RWPE2 (cell line): ENCODE measurements around the gene RS1.

ENCODE experiments used
- ATAC-seq: fragments of 200-7000 bp; cut with Tn5 transposase; 3 replicates; pipeline ENCODE4 v1.9.1; 2021; ENCODE audit warnings: low read depth
- DNase-seq: peaks from one replicate; pipeline ENCODE4 v3.0.0-alpha.2; 2020; ENCODE audit warnings: low spot score
- H3K27ac ChIP-seq: fragments of 450-650 bp; 2 replicates; pipeline ENCODE4 v1.5.1; 2017; ENCODE audit warnings: mild to moderate bottlenecking; ENCODE audit not compliant: poor library complexity, severe bottlenecking
- H3K27me3 ChIP-seq: fragments of 250-450 bp; sonication (Bioruptor Pico); 2 replicates; pipeline ENCODE4 v1.5.1; 2021; ENCODE audit warnings: mild to moderate bottlenecking, moderate library complexity; ENCODE audit not compliant: insufficient read depth, poor library complexity, severe bottlenecking
- H3K36me3 ChIP-seq: fragments of 250-450 bp; sonication (Bioruptor Pico); 2 replicates; pipeline ENCODE4 v1.5.1; 2020; ENCODE audit warnings: low read depth, mild to moderate bottlenecking, moderate library complexity
- H3K4me1 ChIP-seq: fragments of 250-450 bp; sonication (Bioruptor Pico); 2 replicates; pipeline ENCODE4 v1.5.1; 2021; ENCODE audit warnings: mild to moderate bottlenecking, moderate library complexity; ENCODE audit not compliant: insufficient read depth, poor library complexity, severe bottlenecking
- H3K4me3 ChIP-seq: fragments of 250-450 bp; sonication (Bioruptor Pico); 2 replicates; pipeline ENCODE4 v1.5.1; 2021; ENCODE audit warnings: mild to moderate bottlenecking, moderate library complexity; ENCODE audit not compliant: severe bottlenecking
- H3K9me3 ChIP-seq: fragments of 250-450 bp; sonication (Bioruptor Pico); 2 replicates; pipeline ENCODE4 v1.5.1; 2021; ENCODE audit warnings: mild to moderate bottlenecking, moderate library complexity; ENCODE audit not compliant: severe bottlenecking
- TF ChIP-seq, protein P1 (sequence below): fragments of 450-650 bp; IDR thresholded peaks from one replicate; pipeline ENCODE4 v1.5.1; 2017; ENCODE audit warnings: mild to moderate bottlenecking, moderate library complexity; ENCODE audit not compliant: poor library complexity, severe bottlenecking

RS1 gene

DNA sequence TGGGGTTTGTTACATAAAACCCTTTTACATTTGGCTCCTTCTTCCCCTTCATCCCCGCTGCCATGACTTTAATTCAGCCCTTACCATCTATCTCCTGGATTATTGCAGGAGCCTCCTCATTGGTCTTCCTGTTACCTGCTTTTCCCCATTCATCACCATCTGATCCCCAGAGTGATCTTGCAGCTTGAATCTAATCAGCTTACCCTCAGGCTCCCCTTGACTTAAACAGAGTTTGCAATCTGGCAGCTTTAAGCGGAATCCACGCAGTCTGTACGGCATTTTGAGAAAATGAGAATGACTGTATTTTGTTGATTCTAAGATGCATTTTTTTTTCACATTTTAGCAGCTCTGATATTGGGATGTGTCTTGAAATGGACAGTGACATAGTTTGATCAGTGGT lies 20.6 kb upstream of the RS1 start:
- Histone ChIP-seq H3K27me3 (no peaks in the 10 kb centered on the region), H3K27ac (no peak overlapping the region), H3K9me3 (no peaks in the 10 kb centered on the region), H3K36me3 (no peaks in the 10 kb centered on the region), H3K4me3 (no peak overlapping the region), H3K4me1 (no peaks in the 10 kb centered on the region)
- ATAC-seq (no peak), DNase-seq (no peak)
- TF ChIP-seq, protein P1, sequence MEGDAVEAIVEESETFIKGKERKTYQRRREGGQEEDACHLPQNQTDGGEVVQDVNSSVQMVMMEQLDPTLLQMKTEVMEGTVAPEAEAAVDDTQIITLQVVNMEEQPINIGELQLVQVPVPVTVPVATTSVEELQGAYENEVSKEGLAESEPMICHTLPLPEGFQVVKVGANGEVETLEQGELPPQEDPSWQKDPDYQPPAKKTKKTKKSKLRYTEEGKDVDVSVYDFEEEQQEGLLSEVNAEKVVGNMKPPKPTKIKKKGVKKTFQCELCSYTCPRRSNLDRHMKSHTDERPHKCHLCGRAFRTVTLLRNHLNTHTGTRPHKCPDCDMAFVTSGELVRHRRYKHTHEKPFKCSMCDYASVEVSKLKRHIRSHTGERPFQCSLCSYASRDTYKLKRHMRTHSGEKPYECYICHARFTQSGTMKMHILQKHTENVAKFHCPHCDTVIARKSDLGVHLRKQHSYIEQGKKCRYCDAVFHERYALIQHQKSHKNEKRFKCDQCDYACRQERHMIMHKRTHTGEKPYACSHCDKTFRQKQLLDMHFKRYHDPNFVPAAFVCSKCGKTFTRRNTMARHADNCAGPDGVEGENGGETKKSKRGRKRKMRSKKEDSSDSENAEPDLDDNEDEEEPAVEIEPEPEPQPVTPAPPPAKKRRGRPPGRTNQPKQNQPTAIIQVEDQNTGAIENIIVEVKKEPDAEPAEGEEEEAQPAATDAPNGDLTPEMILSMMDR, result no peak

DNA sequence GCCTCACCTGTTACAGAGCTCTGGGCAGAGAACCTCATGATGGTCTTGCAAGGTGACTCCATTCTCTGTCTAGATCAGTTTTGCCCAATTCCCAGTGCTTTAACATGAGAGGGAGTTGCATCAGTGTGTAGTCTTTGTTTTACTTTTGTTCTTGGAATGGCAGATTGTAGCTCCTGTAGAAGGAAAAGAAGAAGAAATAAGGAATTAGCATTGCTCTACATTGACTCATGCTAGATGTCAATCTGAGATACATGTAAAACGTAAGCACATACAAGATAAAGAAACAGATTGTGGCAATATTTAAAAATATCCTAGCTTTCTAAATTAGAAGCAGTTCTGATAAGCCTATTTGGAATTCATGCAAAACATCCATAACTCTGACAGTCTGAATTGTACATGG lies 19.5 kb upstream of the RS1 start:
- no peak overlapping the region for H3K4me3 ChIP-seq
- ATAC-seq (no peak), DNase-seq (no peak)
- H3K4me1 ChIP-seq, result no peaks in the 10 kb centered on the region
- TF ChIP-seq, protein P1, result no peak
- H3K9me3 ChIP-seq, result no peaks in the 10 kb centered on the region
- H3K27ac ChIP-seq, result no peak overlapping the region
- no peaks in the 10 kb centered on the region for H3K27me3 ChIP-seq
- no peaks in the 10 kb centered on the region for H3K36me3 ChIP-seq

DNA sequence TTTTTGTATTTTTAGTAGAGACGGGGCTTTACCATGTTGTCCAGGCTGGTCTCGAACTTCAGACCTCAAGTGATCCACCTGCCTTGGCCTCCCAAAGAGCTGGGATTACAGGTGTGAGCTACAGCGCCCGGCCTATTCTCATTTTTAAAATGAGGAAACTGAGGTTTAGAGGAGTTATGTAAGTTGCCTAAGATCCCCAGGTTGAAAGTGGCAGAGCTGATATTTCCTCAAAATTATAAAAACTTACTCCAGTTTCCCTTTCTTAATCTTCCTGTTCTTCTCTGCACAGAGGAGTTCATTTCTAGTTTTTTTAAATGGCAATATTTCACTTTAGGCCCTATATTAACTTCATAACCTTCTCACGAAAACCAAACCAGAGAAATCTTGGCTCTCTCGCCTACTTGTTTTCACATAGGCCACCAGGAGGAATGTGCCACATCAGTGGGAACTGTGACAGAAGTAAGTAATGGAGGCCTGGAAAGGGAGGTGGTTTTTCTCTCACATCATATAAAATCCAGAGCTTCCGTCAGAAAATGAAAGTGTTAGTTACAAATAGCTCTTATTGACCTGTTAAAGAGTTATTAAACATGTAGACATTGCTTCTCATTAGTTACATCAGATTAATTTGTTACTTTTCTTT lies 16.1 kb upstream of the RS1 start:
- ATAC-seq (no peak), DNase-seq (no peak)
- H3K4me1 ChIP-seq, result no peaks in the 10 kb centered on the region
- no peak overlapping the region for H3K4me3 ChIP-seq
- TF ChIP-seq, protein P1, result no peak
- no peaks in the 10 kb centered on the region for H3K27me3 ChIP-seq
- no peak overlapping the region for H3K27ac ChIP-seq
- H3K9me3 ChIP-seq, result no peaks in the 10 kb centered on the region
- no peaks in the 10 kb centered on the region for H3K36me3 ChIP-seq

DNA sequence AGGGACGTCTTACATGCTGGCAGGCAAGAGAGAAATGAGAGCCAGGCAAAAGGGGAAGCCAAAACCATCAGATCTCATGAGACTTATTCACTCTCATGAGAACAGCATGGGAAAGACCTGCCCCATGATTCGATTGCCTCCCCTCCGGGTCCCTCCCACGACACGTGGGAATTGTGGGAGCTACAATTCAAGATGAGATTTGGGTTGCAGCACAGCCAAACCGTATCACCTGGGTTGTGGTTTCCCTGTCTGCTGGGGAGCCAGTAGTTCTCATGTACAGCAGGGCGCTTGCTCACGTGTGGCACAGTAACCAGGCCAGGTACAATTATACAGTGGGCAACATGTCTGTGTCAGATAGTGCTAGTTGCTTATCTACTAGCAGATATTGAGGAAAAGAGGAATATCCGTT lies 11.1 kb upstream of the RS1 start:
- Histone ChIP-seq H3K27me3 (no peaks in the 10 kb centered on the region), H3K27ac (no peak overlapping the region), H3K36me3 (no peaks in the 10 kb centered on the region), H3K4me3 (no peak overlapping the region), H3K9me3 (no peaks in the 10 kb centered on the region), H3K4me1 (no peaks in the 10 kb centered on the region)
- TF ChIP-seq, protein P1, result no peak
- DNase-seq, result no peak
- no peak for ATAC-seq

DNA sequence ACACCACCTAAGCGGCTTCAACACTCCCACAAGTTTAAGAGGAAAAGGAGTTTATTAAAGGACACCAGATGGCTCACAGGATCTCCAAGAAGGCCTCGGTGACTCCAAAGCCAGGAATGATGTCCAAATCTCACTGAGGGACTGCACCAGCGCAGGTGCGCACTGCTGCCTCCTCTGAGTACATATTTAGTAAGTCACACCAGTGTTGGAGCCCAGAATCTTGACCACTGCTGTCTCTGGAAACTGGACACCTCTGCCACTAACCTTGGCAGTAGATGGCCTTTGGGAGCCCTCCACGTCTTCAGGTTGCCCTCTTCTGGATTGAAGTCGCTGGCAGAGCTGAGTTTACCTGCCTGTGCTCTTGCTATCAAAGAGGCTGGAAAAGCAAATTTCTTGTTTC lies 10.1 kb upstream of the RS1 start:
- Histone ChIP-seq H3K4me3 (no peak overlapping the region), H3K27me3 (no peaks in the 10 kb centered on the region), H3K27ac (no peak overlapping the region), H3K4me1 (no peaks in the 10 kb centered on the region), H3K36me3 (no peaks in the 10 kb centered on the region), H3K9me3 (no peaks in the 10 kb centered on the region)
- DNase-seq (no peak), ATAC-seq (no peak)
- TF ChIP-seq, protein P1, result no peak
